WTC11 (cell line): Measurements from ENCODE around the gene GEMIN2. TPM values are rescaled to one million over a fixed set of nuclear protein-coding genes. Genes with fewer than 3 reads are reported as not detected.
"Not testable (repeated sequence)": the region's sequence is repeated elsewhere in the genome, so short reads cannot be mapped to it uniquely, and the experiment has no call there.

Source experiments
- ATAC-seq: fragments of 200-7000 bp; cut with Tn5 transposase; 2 replicates; pipeline ENCODE4 v1.10.0; 2021; ENCODE audit warnings: mild to moderate bottlenecking, moderate library complexity
- Bru-seq: library from RNA; stranded (reverse); fragments of 400-500 nt; gene quantifications from one replicate; lab custom pipeline; 2021; lab: Mats Ljungman, UMichigan
- CTCF ChIA-PET: fragments of 300-600 bp; sonication (Branson Sonifier 250); formaldehyde crosslinking; loops from one replicate; lab custom pipeline; 2021; ENCODE audit warnings: antibody characterized with exemption; lab: Charles Lee
- POLR2A ChIA-PET: fragments of 350-600 bp; sonication (Branson Sonifier 250); formaldehyde crosslinking; loops from one replicate; lab custom pipeline; 2021; ENCODE audit warnings: antibody characterized with exemption; lab: Charles Lee
- DNase-seq: peaks from one replicate; pipeline ENCODE4 v3.0.0; 2021; ENCODE audit warnings: low spot score
- H3K27ac Mint-ChIP-seq: 2 replicates; pipeline ENCODE4 v1.8.0; 2021; ENCODE audit warnings: mixed read lengths
- H3K27me3 Mint-ChIP-seq: 2 replicates; pipeline ENCODE4 v1.8.0; 2021; ENCODE audit warnings: low read depth, mild to moderate bottlenecking, moderate library complexity, mixed read lengths
- H3K36me3 Mint-ChIP-seq: 2 replicates; pipeline ENCODE4 v1.8.0; 2021; ENCODE audit warnings: mixed read lengths
- H3K4me1 Mint-ChIP-seq: 2 replicates; pipeline ENCODE4 v1.8.0; 2022; ENCODE audit warnings: mixed read lengths
- H3K4me3 Mint-ChIP-seq: 2 replicates; pipeline ENCODE4 v1.8.0; 2021; ENCODE audit warnings: mild to moderate bottlenecking, moderate library complexity, mixed read lengths
- H3K9me3 Mint-ChIP-seq: 2 replicates; pipeline ENCODE4 v1.8.0; 2021; ENCODE audit warnings: mixed read lengths
- ARID4B ChIP-seq: sonication (generic); formaldehyde crosslinking; IDR thresholded peaks from 2 replicates; pipeline ENCODE4 v1.8.0; 2023; ENCODE audit warnings: missing genetic modification reagents, mild to moderate bottlenecking, borderline replicate concordance
- CBFB ChIP-seq: sonication (generic); formaldehyde crosslinking; IDR thresholded peaks from 2 replicates; pipeline ENCODE4 v1.8.1; 2022; ENCODE audit warnings: mild to moderate bottlenecking, low read depth, missing genetic modification reagents
- GABPB1 ChIP-seq: sonication (generic); formaldehyde crosslinking; IDR thresholded peaks from 2 replicates; pipeline ENCODE4 v1.8.1; 2023; ENCODE audit warnings: mild to moderate bottlenecking, missing genetic modification reagents
- GRHL2 ChIP-seq: fragments of 250-450 bp; sonication (Bioruptor Pico); IDR thresholded peaks from 2 replicates; pipeline ENCODE4 v1.8.0; 2022; ENCODE audit warnings: mild to moderate bottlenecking, moderate library complexity; ENCODE audit not compliant: insufficient replicate concordance, severe bottlenecking
- OVOL2 ChIP-seq: fragments of 250-450 bp; sonication (Bioruptor Pico); IDR thresholded peaks from 2 replicates; pipeline ENCODE4 v1.9.0; 2021; ENCODE audit warnings: mild to moderate bottlenecking, borderline replicate concordance
- PREB ChIP-seq: sonication (generic); formaldehyde crosslinking; IDR thresholded peaks from 2 replicates; pipeline ENCODE4 v1.8.1; 2022; ENCODE audit warnings: mild to moderate bottlenecking, missing genetic modification reagents, moderate library complexity, borderline replicate concordance
- SOX15 ChIP-seq: fragments of 250-450 bp; sonication (Bioruptor Pico); IDR thresholded peaks from 2 replicates; pipeline ENCODE4 v1.9.0; 2021; ENCODE audit warnings: mild to moderate bottlenecking
- long read RNA-seq, 3 experiments: library from RNA in 1 of 3; library from capped mRNA in 1 of 3; library from polyadenylated mRNA in 1 of 3; unstranded in 2 of 3; stranded (forward) in 1 of 3; transcript quantifications; one replicate each; pipeline ENCODE4 v2.0.0, GENCODE V29; 2021
- total RNA-seq: library from RNA; stranded (reverse); gene quantifications from 3 replicates; pipeline ENCODE4 v1.2.3, GENCODE V29; 2021
- TF ChIP-seq, protein P1 (sequence below): sonication (generic); formaldehyde crosslinking; IDR thresholded peaks from 2 replicates; pipeline ENCODE4 v1.8.0; 2022; ENCODE audit warnings: missing genetic modification reagents
- TF ChIP-seq, protein P2 (sequence below): sonication (generic); formaldehyde crosslinking; conservative IDR thresholded peaks from 2 replicates; pipeline ENCODE4 v1.8.1; 2022; ENCODE audit warnings: mild to moderate bottlenecking, missing genetic modification reagents
- TF ChIP-seq, protein P3 (sequence below): sonication (generic); formaldehyde crosslinking; IDR thresholded peaks from 2 replicates; pipeline ENCODE4 v1.8.0; 2022; ENCODE audit warnings: mild to moderate bottlenecking, missing genetic modification reagents

Gene GEMIN2
- 27.1 to 34.9 TPM (median 31.8 TPM) in 3 replicates for total RNA-seq
- percentile 80 among the genes with signal in this experiment for Bru-seq, nascent RNA
- long read RNA-seq, experiment 1, transcript GEMIN2-201 (9 exons, 1,094 nt), result minor isoform, 9 of 114 reads
- long read RNA-seq, experiment 1, transcript GEMIN2-202 (10 exons, 1,420 nt), result major isoform, 74 of 114 reads
- long read RNA-seq, experiment 1, transcript GEMIN2-203 (9 exons, 801 nt), result minor isoform, 10 of 114 reads
- long read RNA-seq, experiment 1, transcript GEMIN2-204 (10 exons, 825 nt), result minor isoform, 7 of 114 reads
- long read RNA-seq, experiment 1, partial matches to known transcripts, result 0 of 114 reads
- long read RNA-seq, experiment 1, other reads (novel, unspliced or antisense), result 14 of 114 reads
- long read RNA-seq, experiment 2, transcript GEMIN2-202 (10 exons, 1,420 nt), result major isoform, 20 of 42 reads
- long read RNA-seq, experiment 2, partial matches to known transcripts, result 4 of 42 reads
- long read RNA-seq, experiment 2, other reads (novel, unspliced or antisense), result 8 of 42 reads
- long read RNA-seq, experiment 3, transcript GEMIN2-201 (9 exons, 1,094 nt), result minor isoform, 16 of 125 reads
- long read RNA-seq, experiment 3, transcript GEMIN2-203 (9 exons, 801 nt), result minor isoform, 13 of 125 reads
- long read RNA-seq, experiment 3, transcript GEMIN2-202 (10 exons, 1,420 nt), result major isoform, 79 of 125 reads
- long read RNA-seq, experiment 3, partial matches to known transcripts, result 1 of 125 reads
- long read RNA-seq, experiment 3, other reads (novel, unspliced or antisense), result 12 of 125 reads

DNA sequence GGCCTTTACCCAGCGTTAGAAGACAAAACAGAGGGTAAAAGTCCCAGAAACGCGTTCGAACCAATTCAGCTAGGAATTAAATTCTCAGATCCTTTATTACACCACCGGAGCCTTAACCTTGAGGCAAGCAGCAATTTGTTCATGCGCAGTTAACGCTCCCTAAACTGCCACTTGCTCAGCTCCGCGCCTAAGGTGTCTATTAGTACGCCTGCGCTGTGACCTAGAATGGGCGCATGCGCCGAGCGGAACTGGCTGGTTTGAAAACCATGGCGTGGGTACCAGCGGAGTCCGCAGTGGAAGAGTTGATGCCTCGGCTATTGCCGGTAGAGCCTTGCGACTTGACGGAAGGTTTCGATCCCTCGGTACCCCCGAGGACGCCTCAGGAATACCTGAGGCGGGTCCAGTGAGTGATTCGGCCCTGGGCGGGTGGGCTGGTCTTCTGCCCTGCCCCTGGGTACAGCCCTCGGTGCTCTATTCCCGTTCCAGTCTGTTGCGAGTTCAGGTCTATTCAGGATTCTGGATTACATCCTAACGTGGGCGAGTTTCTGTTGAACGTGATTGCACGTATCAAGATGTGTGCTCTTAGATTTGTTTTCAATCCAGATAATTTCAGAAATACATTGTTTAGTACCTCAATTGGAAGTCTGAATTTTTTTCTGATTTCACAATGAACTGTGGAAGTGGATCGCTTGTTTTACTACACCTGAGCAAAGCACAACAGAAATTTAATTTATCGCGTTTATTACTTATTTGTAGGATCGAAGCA, at the start of gene GEMIN2:
GEMIN2 (plus strand) TSS at position 251 of the 766 bp plus-strand sequence; CDS start at position 267, 16 bp downstream.
- Mint-ChIP-seq H3K9me3 (no peaks in the 10 kb centered on the region), H3K36me3 (peaks cover 19% of the 10 kb centered on the region), H3K4me1 (peaks cover 16% of the 10 kb centered on the region), H3K27ac (peak within 1 kb of the TSS; percentile 97), H3K27me3 (no peaks in the 10 kb centered on the region), H3K4me3 (peak within 1 kb of the TSS; percentile 95)
- CTCF ChIA-PET, result interaction anchor here (0.6 to 1.1 kb wide), 3 partner anchors 11 to 56 kb away, joined by 3 read pairs; partner anchors contain the start of genes SEC23A and TRAPPC6B
- DNase-seq, result peak; percentile 89
- ATAC-seq, result peak; percentile 96
- no peak for TF ChIP-seq GRHL2 (CRISPR knock-in tag)
- peak; percentile 82 for TF ChIP-seq GABPB1
- TF ChIP-seq, protein P1, sequence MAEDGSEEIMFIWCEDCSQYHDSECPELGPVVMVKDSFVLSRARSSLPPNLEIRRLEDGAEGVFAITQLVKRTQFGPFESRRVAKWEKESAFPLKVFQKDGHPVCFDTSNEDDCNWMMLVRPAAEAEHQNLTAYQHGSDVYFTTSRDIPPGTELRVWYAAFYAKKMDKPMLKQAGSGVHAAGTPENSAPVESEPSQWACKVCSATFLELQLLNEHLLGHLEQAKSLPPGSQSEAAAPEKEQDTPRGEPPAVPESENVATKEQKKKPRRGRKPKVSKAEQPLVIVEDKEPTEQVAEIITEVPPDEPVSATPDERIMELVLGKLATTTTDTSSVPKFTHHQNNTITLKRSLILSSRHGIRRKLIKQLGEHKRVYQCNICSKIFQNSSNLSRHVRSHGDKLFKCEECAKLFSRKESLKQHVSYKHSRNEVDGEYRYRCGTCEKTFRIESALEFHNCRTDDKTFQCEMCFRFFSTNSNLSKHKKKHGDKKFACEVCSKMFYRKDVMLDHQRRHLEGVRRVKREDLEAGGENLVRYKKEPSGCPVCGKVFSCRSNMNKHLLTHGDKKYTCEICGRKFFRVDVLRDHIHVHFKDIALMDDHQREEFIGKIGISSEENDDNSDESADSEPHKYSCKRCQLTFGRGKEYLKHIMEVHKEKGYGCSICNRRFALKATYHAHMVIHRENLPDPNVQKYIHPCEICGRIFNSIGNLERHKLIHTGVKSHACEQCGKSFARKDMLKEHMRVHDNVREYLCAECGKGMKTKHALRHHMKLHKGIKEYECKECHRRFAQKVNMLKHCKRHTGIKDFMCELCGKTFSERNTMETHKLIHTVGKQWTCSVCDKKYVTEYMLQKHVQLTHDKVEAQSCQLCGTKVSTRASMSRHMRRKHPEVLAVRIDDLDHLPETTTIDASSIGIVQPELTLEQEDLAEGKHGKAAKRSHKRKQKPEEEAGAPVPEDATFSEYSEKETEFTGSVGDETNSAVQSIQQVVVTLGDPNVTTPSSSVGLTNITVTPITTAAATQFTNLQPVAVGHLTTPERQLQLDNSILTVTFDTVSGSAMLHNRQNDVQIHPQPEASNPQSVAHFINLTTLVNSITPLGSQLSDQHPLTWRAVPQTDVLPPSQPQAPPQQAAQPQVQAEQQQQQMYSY, result peak; percentile 50
- no peak for TF ChIP-seq SOX15
- TF ChIP-seq PREB (CRISPR knock-in tag), result 0 out of 2 replicates have a peak, but pooled peaks have one; percentile 62
- TF ChIP-seq ARID4B (CRISPR knock-in tag), result peak; percentile 39; the same call in 1 of the 2 replicates
- no peak for TF ChIP-seq OVOL2 (CRISPR knock-in tag)
- TF ChIP-seq, protein P2, sequence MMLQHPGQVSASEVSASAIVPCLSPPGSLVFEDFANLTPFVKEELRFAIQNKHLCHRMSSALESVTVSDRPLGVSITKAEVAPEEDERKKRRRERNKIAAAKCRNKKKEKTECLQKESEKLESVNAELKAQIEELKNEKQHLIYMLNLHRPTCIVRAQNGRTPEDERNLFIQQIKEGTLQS, result no peak
- TF ChIP-seq CBFB (CRISPR knock-in tag), result 0 out of 2 replicates have a peak, but pooled peaks have one; percentile 58
- TF ChIP-seq, protein P3, sequence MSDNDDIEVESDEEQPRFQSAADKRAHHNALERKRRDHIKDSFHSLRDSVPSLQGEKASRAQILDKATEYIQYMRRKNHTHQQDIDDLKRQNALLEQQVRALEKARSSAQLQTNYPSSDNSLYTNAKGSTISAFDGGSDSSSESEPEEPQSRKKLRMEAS (CRISPR knock-in tag), result peak; percentile 71; the same call in 1 of the 2 replicates
- POLR2A ChIA-PET, result interaction anchor here (0.6 to 1.9 kb wide), 3 partner anchors 11 to 278 kb away, joined by 3 to 19 read pairs (median 11); partner anchors contain the start of genes SEC23A and TRAPPC6B

DNA sequence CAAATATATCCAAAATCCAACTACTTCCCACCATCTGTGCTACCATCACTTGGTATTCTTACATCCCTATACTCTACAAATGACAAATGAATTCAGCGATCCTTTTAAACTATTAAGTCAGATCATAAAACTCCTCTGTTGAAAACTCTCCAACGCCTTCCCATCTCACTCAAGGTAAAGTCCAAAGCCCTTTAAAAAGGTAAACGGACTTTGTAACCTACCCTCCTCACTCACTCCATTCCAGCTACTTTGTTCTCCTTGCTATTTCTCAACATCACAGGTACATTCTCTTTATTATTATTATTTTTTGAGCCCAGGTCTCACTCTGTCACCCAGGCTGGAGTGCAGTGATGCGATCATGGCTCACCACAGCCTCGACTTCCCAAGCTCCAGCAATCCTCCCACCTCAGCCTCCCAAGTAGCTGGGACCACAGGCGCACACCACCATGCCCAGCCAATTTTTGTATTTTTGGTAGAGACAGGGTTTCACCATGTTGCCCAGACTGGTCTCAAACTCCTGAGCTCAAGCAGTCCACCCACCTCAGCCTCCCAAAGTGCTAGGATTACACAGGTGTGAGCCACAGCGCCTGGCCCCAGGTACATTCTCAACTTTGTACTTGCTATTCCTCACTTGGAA, 44.8 kb upstream of the GEMIN2 start:
- H3K36me3 Mint-ChIP-seq, result peaks cover 48% of the 10 kb centered on the region
- H3K27me3 Mint-ChIP-seq, H3K9me3 Mint-ChIP-seq, H3K4me3 Mint-ChIP-seq, ATAC-seq, H3K27ac Mint-ChIP-seq, POLR2A ChIA-PET, H3K4me1 Mint-ChIP-seq, DNase-seq, CTCF ChIA-PET: not testable (repeated sequence)
